Measurements from ENCODE around the gene KIAA1210.
A peak's percentile ranks its signal among the peaks of the same experiment; 100 is the strongest.

The KIAA1210 gene

GRCh38 chrX:119127650-119128049, at the start of gene KIAA1210:
Gene KIAA1210 (minus strand): TSS chrX:119127812. CDS start chrX:119123642, 4,170 bp downstream.
- DNase-seq (ENCODE audit: low spot score) = no peak

- DNase-seq (ENCODE audit: low spot score) = no peak
Observed at GRCh38 chrX:119177278-119177677, 49.7 kb upstream of the KIAA1210 start.

GRCh38 chrX:119174900-119175299, 47.3 kb upstream of the KIAA1210 start:
- no peak for DNase-seq (ENCODE audit: low spot score)

- no peak for DNase-seq (ENCODE audit: low spot score)
Observed at GRCh38 chrX:119168104-119168503, 40.5 kb upstream of the KIAA1210 start.

GRCh38 chrX:119158226-119158625, 30.6 kb upstream of the KIAA1210 start:
- no peak for DNase-seq (ENCODE audit: low spot score)

- no peak for DNase-seq (ENCODE audit: low spot score)
Observed at GRCh38 chrX:119156241-119156640, 28.6 kb upstream of the KIAA1210 start.

- DNase-seq (ENCODE audit: low spot score) = peak; percentile 23
Observed at GRCh38 chrX:119155416-119156035, 27.9 kb upstream of the KIAA1210 start.

GRCh38 chrX:119151051-119151380, 23.4 kb upstream of the KIAA1210 start:
- no peak for DNase-seq (ENCODE audit: low spot score)

- no peak for DNase-seq (ENCODE audit: low spot score)
Observed at GRCh38 chrX:119150163-119151050, 22.8 kb upstream of the KIAA1210 start.

- DNase-seq (ENCODE audit: low spot score) = no peak
Observed at GRCh38 chrX:119147486-119147885, 19.9 kb upstream of the KIAA1210 start.

- no peak for DNase-seq (ENCODE audit: low spot score)
Observed at GRCh38 chrX:119145241-119145653, 17.6 kb upstream of the KIAA1210 start.

GRCh38 chrX:119134466-119134865, 6.9 kb upstream of the KIAA1210 start:
- no peak for DNase-seq (ENCODE audit: low spot score)

GRCh38 chrX:119132961-119133360, 5.3 kb upstream of the KIAA1210 start:
- DNase-seq (ENCODE audit: low spot score) = no peak

- no peak for DNase-seq (ENCODE audit: low spot score)
Observed at GRCh38 chrX:119132316-119132715, 4.7 kb upstream of the KIAA1210 start.

GRCh38 chrX:119130911-119131310, 3.3 kb upstream of the KIAA1210 start:
- no peak for DNase-seq (ENCODE audit: low spot score)

- no peak for DNase-seq (ENCODE audit: low spot score)
Observed at GRCh38 chrX:119121341-119121740, 6.3 kb downstream of the KIAA1210 start.

GRCh38 chrX:119118780-119119395, 8.7 kb downstream of the KIAA1210 start:
- peak; percentile 59 for DNase-seq (ENCODE audit: low spot score)

- no peak for DNase-seq (ENCODE audit: low spot score)
Observed at GRCh38 chrX:119107206-119107605, 20.4 kb downstream of the KIAA1210 start.

- no peak for DNase-seq (ENCODE audit: low spot score)
Observed at GRCh38 chrX:119105826-119106225, 21.8 kb downstream of the KIAA1210 start.

- no peak for DNase-seq (ENCODE audit: low spot score)
Observed at GRCh38 chrX:119101168-119101567, 26.4 kb downstream of the KIAA1210 start.

GRCh38 chrX:119095936-119096335, 31.7 kb downstream of the KIAA1210 start:
- no peak for DNase-seq (ENCODE audit: low spot score)

GRCh38 chrX:119094819-119095218, 32.8 kb downstream of the KIAA1210 start:
- no peak for DNase-seq (ENCODE audit: low spot score)

Data from kidney capillary endothelial cell (primary cell).